Neuronal stem cell (in vitro differentiated cells): Measurements from ENCODE around the gene HMGB1.

Source experiments
- DNase-seq: peaks from one replicate; pipeline ENCODE4 v3.0.0-alpha.2; 2013; ENCODE audit warnings: low spot score
- H2AFZ ChIP-seq: one replicate; pipeline ENCODE4 v1.6.1; 2013; ENCODE audit warnings: mild to moderate bottlenecking, low read length, inconsistent platforms
- H2AK5ac ChIP-seq: 2 replicates; pipeline ENCODE4 v1.6.1; 2013; ENCODE audit warnings: low read depth, mild to moderate bottlenecking, inconsistent platforms, low read length, moderate library complexity, mixed read lengths
- H2BK120ac ChIP-seq: 2 replicates; pipeline ENCODE4 v1.6.1; 2013; ENCODE audit warnings: low read depth, mild to moderate bottlenecking, inconsistent platforms, low read length, moderate library complexity, mixed read lengths
- H2BK12ac ChIP-seq: one replicate; pipeline ENCODE4 v1.6.1; 2013; ENCODE audit warnings: low read length, inconsistent platforms
- H2BK15ac ChIP-seq: 2 replicates; pipeline ENCODE4 v1.6.1; 2013; ENCODE audit warnings: mild to moderate bottlenecking, low read length, inconsistent platforms, mixed read lengths
- H2BK5ac ChIP-seq: one replicate; pipeline ENCODE4 v1.6.1; 2013; ENCODE audit warnings: inconsistent platforms, mild to moderate bottlenecking, low read length, moderate library complexity
- H3K14ac ChIP-seq: one replicate; pipeline ENCODE4 v1.6.1; 2013; ENCODE audit warnings: low read length, inconsistent platforms
- H3K18ac ChIP-seq: 2 replicates; pipeline ENCODE4 v1.6.1; 2013; ENCODE audit warnings: low read length, inconsistent platforms
- H3K23ac ChIP-seq: 2 replicates; pipeline ENCODE4 v1.6.1; 2013; ENCODE audit warnings: low read depth, mild to moderate bottlenecking, mixed read lengths, low read length, inconsistent platforms; ENCODE audit not compliant: poor library complexity
- H3K27ac ChIP-seq: replicated peaks from 3 replicates; pipeline ENCODE4 v1.5.1; 2013; ENCODE audit warnings: low read length, inconsistent platforms
- H3K27me3 ChIP-seq, 3 experiments: 2 replicates each; pipeline ENCODE4 v1.6.1; 2013; ENCODE audit warnings: low read length in 3 of 3, mild to moderate bottlenecking in 2 of 3, inconsistent platforms in 1 of 3, low read depth in 1 of 3, mixed read lengths in 1 of 3, moderate library complexity in 1 of 3; ENCODE audit not compliant: control insufficient read depth in 3 of 3, insufficient read depth in 3 of 3
- H3K36me3 ChIP-seq, 2 donors: replicated peaks in 1 of 2; 2 replicates each; pipeline ENCODE4 v1.6.1; 2013; ENCODE audit warnings: low read length in 2 of 2; ENCODE audit not compliant: control insufficient read depth in 2 of 2, insufficient read depth in 2 of 2
- H3K4ac ChIP-seq: 2 replicates; pipeline ENCODE4 v1.6.1; 2013; ENCODE audit warnings: inconsistent platforms, mild to moderate bottlenecking, low read length, moderate library complexity
- H3K4me1 ChIP-seq, 2 donors: 1 replicate in 1 of 2; 2 replicates in 1 of 2; pipeline ENCODE4 v1.6.1; 2013; ENCODE audit warnings: low read length in 2 of 2, low read depth in 1 of 2; ENCODE audit not compliant: control insufficient read depth in 2 of 2, insufficient read depth in 1 of 2
- H3K4me2 ChIP-seq: one replicate; pipeline ENCODE4 v1.6.1; 2013; ENCODE audit warnings: mild to moderate bottlenecking, low read length, inconsistent platforms; ENCODE audit not compliant: insufficient read depth, poor library complexity, severe bottlenecking
- H3K4me3 ChIP-seq, 2 donors: 2 replicates each; pipeline ENCODE4 v1.5.1; 2013; ENCODE audit warnings: low read length in 2 of 2, mild to moderate bottlenecking in 2 of 2, inconsistent platforms in 1 of 2, moderate library complexity in 1 of 2
- H3K79me1 ChIP-seq: one replicate; pipeline ENCODE4 v1.6.1; 2013; ENCODE audit warnings: low read depth, mild to moderate bottlenecking, inconsistent platforms, low read length, moderate library complexity
- H3K9ac ChIP-seq: one replicate; pipeline ENCODE4 v1.6.1; 2013; ENCODE audit warnings: mild to moderate bottlenecking, low read depth, low read length, inconsistent platforms; ENCODE audit not compliant: poor library complexity
- H3K9me3 ChIP-seq, 2 donors: replicated peaks in 1 of 2; 2 replicates each; pipeline versions ENCODE3 to v1.6.1; 2013; ENCODE audit warnings: low read length in 2 of 2, mild to moderate bottlenecking in 2 of 2, inconsistent platforms in 1 of 2, low read depth in 1 of 2, mixed read lengths in 1 of 2, moderate library complexity in 1 of 2; ENCODE audit not compliant: control insufficient read depth in 2 of 2, insufficient read depth in 1 of 2
- H4K8ac ChIP-seq: one replicate; pipeline ENCODE4 v1.6.1; 2013; ENCODE audit warnings: low read depth, mild to moderate bottlenecking, inconsistent platforms, low read length, moderate library complexity
- H4K91ac ChIP-seq: one replicate; pipeline ENCODE4 v1.6.1; 2013; ENCODE audit warnings: low read length, low read depth, mild to moderate bottlenecking, inconsistent platforms; ENCODE audit not compliant: poor library complexity
- WGBS, 2 donors: extraction: QIAGEN DNeasy Blood & Tissue Kit; methylation state at CpG; one replicate each; pipeline ENCODE4 v1.1.7; 2013; ENCODE audit warnings: missing lambda C conversion rate in 2 of 2, mixed read lengths in 1 of 2; ENCODE audit not compliant: insufficient read length in 2 of 2, insufficient replicate concordance in 1 of 2; ENCODE audit errors: extremely low coverage in 2 of 2; 5-methylcytosine and 5-hydroxymethylcytosine counted together

HMGB1 gene

DNA sequence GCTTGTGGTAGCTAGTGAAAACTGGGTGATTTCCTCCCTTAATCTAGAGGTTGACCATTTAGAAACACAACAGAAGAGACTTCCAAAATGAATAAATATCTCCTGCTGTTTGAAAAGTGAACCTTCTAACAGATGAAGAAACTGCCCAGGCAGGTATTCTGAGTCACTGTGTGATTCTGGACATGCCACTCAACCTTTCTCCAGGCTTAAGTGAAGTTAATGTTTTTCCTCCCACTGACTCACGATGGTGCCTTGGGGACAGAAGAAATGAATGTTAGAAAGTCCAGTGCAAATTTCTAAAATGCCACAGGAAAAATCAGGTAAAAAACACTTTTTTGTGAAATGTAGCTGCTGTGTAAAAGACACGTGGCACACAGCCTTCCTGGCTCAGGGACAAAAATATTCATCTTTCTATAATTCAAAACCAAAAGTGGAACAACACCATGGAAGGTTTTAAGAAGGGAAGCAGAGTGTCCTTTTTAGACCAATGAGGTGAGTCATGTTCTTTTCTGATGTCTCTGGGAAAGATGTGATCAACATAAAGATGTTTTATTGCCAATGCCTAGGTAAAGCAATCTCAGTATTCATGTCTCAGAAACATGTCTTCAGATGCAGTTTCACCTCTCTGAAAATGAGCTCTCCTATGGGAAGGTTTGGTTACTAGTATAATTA, 34.3 kb downstream of the HMGB1 start:
- no peak for DNase-seq
- H3K36me3 ChIP-seq = no peaks in the 10 kb centered on the region
- H3K4me1 ChIP-seq = no peaks in the 10 kb centered on the region
- no peak overlapping the region for H2BK15ac ChIP-seq
- no peak overlapping the region for H3K18ac ChIP-seq
- no peak overlapping the region for H3K4me2 ChIP-seq
- peaks cover 0 to 1% of the 10 kb centered on the region in 2 donors for H3K9me3 ChIP-seq
- no peak overlapping the region for H4K8ac ChIP-seq
- peaks cover 0 to 16% (median 0%) of the 10 kb centered on the region in 3 experiments for H3K27me3 ChIP-seq
- H3K9ac ChIP-seq = no peak overlapping the region
- H3K4ac ChIP-seq = no peak overlapping the region
- H2AK5ac ChIP-seq = no peak overlapping the region
- no peak overlapping the region for H3K23ac ChIP-seq
- no peak overlapping the region for H3K4me3 ChIP-seq
- no peak overlapping the region for H3K27ac ChIP-seq
- no peak overlapping the region for H2AFZ ChIP-seq
- no peak overlapping the region for H3K14ac ChIP-seq
- no peak overlapping the region for H4K91ac ChIP-seq
- H2BK5ac ChIP-seq = no peak overlapping the region
- H2BK12ac ChIP-seq = no peak overlapping the region
- WGBS, 2 donors = no CpG with 5 or more reads among the region's 2 CpGs
- no peak overlapping the region for H2BK120ac ChIP-seq
- H3K79me1 ChIP-seq = no peaks in the 10 kb centered on the region

- no peak overlapping the region for H3K14ac ChIP-seq
- no peak overlapping the region for H3K18ac ChIP-seq
- DNase-seq = no peak
- H3K4me2 ChIP-seq = no peak overlapping the region
- H3K27me3 ChIP-seq = peaks cover 0 to 19% (median 0%) of the 10 kb centered on the region in 3 experiments
- no peak overlapping the region for H2BK12ac ChIP-seq
- peaks cover 0 to 1% of the 10 kb centered on the region in 2 donors for H3K9me3 ChIP-seq
- H3K4me3 ChIP-seq = no peak overlapping the region
- no CpG with 5 or more reads among the region's 6 CpGs for WGBS, 2 donors
- H2BK5ac ChIP-seq = no peak overlapping the region
- H2AFZ ChIP-seq = no peak overlapping the region
- H3K36me3 ChIP-seq = no peaks in the 10 kb centered on the region
- H3K4me1 ChIP-seq = no peaks in the 10 kb centered on the region
- no peak overlapping the region for H2AK5ac ChIP-seq
- H4K8ac ChIP-seq = no peak overlapping the region
- H3K27ac ChIP-seq = no peak overlapping the region
- no peak overlapping the region for H2BK15ac ChIP-seq
- no peaks in the 10 kb centered on the region for H3K79me1 ChIP-seq
- no peak overlapping the region for H4K91ac ChIP-seq
- no peak overlapping the region for H3K4ac ChIP-seq
- no peak overlapping the region for H3K9ac ChIP-seq
- no peak overlapping the region for H3K23ac ChIP-seq
- H2BK120ac ChIP-seq = no peak overlapping the region
Observed at GRCh38 chr13:30429721-30430694, 35.7 kb downstream of the HMGB1 start.

DNA sequence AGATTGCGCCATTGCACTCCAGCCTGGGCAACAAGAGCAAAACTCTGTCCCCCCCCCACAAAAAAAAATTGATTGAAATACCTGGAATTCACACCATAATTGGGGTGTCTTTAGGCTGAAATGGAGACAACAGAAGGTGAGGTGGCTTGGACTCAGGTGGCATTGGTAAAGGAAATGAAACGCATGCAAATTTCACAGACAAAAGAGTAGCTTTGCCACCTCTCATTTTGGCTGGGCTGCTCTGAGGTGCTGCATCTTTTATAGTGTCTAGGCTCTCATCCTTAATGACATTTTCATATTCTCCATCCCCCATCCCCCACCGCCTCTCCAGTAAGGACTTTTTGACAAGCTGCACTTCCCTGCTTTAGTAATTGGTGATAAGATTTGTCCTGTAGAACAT, 36.5 kb downstream of the HMGB1 start:
- Histone ChIP-seq H3K23ac (no peak overlapping the region), H3K18ac (no peak overlapping the region), H3K9me3 (peaks cover 0 to 1% of the 10 kb centered on the region in 2 donors), H3K9ac (no peak overlapping the region), H3K4ac (no peak overlapping the region), H2AK5ac (no peak overlapping the region), H2BK5ac (no peak overlapping the region), H4K8ac (no peak overlapping the region), H2AFZ (no peak overlapping the region), H3K27ac (no peak overlapping the region), H4K91ac (no peak overlapping the region), H3K14ac (no peak overlapping the region), H2BK120ac (no peak overlapping the region), H2BK12ac (no peak overlapping the region), H3K4me3 (no peak overlapping the region), H3K27me3 (peaks cover 0 to 25% (median 0%) of the 10 kb centered on the region in 3 experiments), H3K4me1 (no peaks in the 10 kb centered on the region), H3K4me2 (no peak overlapping the region), H3K79me1 (no peaks in the 10 kb centered on the region), H3K36me3 (no peaks in the 10 kb centered on the region), H2BK15ac (no peak overlapping the region)
- no CpG with 5 or more reads among the region's 3 CpGs for WGBS, 2 donors
- DNase-seq = no peak

DNA sequence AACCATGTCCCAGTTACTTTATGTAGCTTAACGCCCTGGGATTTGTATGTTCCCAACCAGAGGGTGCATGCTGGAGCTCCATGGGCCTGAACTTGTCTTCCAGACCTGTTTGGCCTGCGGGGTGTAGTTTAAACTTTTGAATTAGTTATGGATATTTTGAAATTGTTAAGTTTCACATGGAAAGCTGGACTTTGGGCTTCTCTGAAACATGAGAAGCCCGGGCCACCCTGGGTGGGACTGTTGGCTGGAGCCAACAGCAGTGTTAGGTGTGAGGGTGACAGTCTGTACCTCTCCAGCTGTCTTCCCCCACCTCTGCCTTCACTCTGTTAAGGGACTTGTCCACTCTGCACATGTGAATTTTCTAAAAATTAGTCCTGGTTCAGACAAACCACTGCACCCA, 41.8 kb downstream of the HMGB1 start:
- Histone ChIP-seq H3K27me3 (peaks cover 0 to 62% (median 4%) of the 10 kb centered on the region in 3 experiments), H2AFZ (no peak overlapping the region), H2BK5ac (no peak overlapping the region), H2BK15ac (no peak overlapping the region), H2BK12ac (no peak overlapping the region), H2AK5ac (peak overlapping the region; percentile 34), H3K27ac (no peak overlapping the region), H3K23ac (no peak overlapping the region), H3K4me2 (no peak overlapping the region), H3K14ac (no peak overlapping the region), H2BK120ac (no peak overlapping the region), H3K79me1 (no peaks in the 10 kb centered on the region), H3K18ac (no peak overlapping the region), H3K4ac (no peak overlapping the region), H3K4me1 (peaks cover 6 to 7% of the 10 kb centered on the region in 2 donors), H3K9me3 (no peaks in the 10 kb centered on the region), H3K9ac (no peak overlapping the region), H3K4me3 (no peak overlapping the region), H4K8ac (no peak overlapping the region), H3K36me3 (no peaks in the 10 kb centered on the region), H4K91ac (no peak overlapping the region)
- WGBS, 2 donors = no CpG with 5 or more reads among the region's 3 CpGs
- DNase-seq = no peak
